ENCODE results near the gene ACAP3. TPM values are rescaled to one million over a fixed set of nuclear protein-coding genes. Genes with fewer than 3 reads are reported as not detected.
A peak's percentile ranks its signal among the peaks of the same experiment; 100 is the strongest.

ACAP3 gene
- total RNA-seq, 1 experiment from 2014 or later = 42.2 TPM

DNA sequence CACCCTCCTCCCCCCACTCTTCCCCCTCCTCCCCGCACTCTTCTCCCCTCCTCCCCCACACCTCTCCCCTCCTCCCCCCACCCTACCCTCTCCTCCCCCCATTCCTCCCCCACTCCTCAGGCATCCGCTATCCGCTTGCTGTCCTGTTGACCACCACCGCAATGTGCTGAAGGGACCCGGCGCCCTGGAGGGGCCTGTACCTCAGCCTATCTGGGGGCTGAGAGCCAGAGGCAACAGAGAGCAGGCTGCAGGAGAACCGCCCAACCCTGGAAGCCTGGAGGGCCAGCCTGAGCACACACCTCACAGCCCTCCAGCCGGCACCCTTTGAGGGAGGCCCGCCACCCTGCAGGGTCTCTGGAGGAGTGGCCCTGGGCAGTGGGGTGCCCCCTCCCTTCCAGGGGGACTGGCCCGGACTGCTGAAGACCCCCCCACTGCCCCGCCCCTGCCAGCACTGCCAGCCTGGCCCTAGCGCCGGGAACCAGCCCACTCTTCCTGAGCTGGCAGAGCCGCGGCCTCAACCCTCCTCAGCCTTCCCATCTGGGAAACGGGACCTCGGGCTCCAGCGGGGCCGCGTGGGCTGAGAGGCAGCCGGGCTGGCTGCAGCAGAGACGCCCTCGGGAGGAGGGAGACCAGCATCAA is 62.4 kb downstream of the ACAP3 start:
- TF ChIP-seq ZNF263 (CRISPR knock-in tag; IDR thresholded peaks at IDR 0.05; ENCODE audit: low read depth) = 0 out of 2 replicates have a peak, but pooled peaks have one; percentile 17
- no peak for TF ChIP-seq GABPB1 (CRISPR knock-in tag; IDR thresholded peaks at IDR 0.05)
- Mint-ChIP-seq H3K4me1 (no peaks in the 10 kb centered on the region), H3K27me3 (ENCODE audit: low read depth) (no peaks in the 10 kb centered on the region), H3K27ac (no peak overlapping the region), H3K4me3 (no peak overlapping the region), H3K36me3 (no peaks in the 10 kb centered on the region), H3K9me3 (no peaks in the 10 kb centered on the region)
- ChIA-PET POLR2A (no interaction called here), CTCF (interaction anchor here (2.1 kb wide), 1 partner anchor 47 kb away, joined by 9 read pairs; no protein-coding TSS in a partner anchor)
- DNase-seq (ENCODE audit: low spot score) (no peak), ATAC-seq (no peak)

DNA sequence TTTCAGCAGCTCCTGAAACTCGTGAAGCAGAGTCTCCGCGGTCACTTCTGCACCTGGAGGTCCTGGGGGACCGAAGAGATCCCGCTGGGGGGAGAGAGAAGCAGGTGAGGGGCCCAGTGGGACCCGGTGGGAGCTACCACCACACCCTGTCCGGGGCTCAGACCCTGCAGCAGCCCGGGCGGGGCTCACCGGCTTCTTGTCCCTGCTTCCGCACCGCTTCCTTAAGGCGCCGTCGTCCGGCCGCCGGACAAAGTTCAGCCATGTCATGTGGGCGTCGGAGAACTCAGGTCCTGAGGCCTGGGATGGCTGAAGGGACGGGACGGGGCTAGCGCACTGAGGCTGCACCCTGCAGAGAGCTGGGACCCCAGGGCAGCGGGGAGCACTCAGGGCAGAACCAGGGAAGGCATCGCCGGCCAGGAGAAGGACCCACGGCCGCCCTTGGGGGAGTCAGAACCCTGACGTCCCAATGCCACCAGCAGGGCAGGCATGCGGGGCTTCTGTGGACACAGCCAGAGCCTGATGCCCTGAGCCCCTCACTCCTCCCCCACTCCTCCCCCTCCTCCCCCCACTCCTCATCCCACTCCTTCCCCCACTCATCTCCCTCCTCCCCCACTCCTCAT is 63.4 kb downstream of the ACAP3 start:
- ATAC-seq (no peak), DNase-seq (ENCODE audit: low spot score) (no peak)
- Mint-ChIP-seq H3K4me3 (no peak overlapping the region), H3K4me1 (no peaks in the 10 kb centered on the region), H3K9me3 (no peaks in the 10 kb centered on the region), H3K27me3 (ENCODE audit: low read depth) (no peaks in the 10 kb centered on the region), H3K36me3 (no peaks in the 10 kb centered on the region), H3K27ac (no peak overlapping the region)
- TF ChIP-seq, protein P1, sequence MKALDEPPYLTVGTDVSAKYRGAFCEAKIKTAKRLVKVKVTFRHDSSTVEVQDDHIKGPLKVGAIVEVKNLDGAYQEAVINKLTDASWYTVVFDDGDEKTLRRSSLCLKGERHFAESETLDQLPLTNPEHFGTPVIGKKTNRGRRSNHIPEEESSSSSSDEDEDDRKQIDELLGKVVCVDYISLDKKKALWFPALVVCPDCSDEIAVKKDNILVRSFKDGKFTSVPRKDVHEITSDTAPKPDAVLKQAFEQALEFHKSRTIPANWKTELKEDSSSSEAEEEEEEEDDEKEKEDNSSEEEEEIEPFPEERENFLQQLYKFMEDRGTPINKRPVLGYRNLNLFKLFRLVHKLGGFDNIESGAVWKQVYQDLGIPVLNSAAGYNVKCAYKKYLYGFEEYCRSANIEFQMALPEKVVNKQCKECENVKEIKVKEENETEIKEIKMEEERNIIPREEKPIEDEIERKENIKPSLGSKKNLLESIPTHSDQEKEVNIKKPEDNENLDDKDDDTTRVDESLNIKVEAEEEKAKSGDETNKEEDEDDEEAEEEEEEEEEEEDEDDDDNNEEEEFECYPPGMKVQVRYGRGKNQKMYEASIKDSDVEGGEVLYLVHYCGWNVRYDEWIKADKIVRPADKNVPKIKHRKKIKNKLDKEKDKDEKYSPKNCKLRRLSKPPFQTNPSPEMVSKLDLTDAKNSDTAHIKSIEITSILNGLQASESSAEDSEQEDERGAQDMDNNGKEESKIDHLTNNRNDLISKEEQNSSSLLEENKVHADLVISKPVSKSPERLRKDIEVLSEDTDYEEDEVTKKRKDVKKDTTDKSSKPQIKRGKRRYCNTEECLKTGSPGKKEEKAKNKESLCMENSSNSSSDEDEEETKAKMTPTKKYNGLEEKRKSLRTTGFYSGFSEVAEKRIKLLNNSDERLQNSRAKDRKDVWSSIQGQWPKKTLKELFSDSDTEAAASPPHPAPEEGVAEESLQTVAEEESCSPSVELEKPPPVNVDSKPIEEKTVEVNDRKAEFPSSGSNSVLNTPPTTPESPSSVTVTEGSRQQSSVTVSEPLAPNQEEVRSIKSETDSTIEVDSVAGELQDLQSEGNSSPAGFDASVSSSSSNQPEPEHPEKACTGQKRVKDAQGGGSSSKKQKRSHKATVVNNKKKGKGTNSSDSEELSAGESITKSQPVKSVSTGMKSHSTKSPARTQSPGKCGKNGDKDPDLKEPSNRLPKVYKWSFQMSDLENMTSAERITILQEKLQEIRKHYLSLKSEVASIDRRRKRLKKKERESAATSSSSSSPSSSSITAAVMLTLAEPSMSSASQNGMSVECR (CRISPR knock-in tag; IDR thresholded peaks at IDR 0.05; ENCODE audit: borderline replicate concordance) = no peak
- ChIA-PET CTCF (interaction anchor here (0.8 kb wide), 1 partner anchor 48 kb away, joined by 3 read pairs; no protein-coding TSS in a partner anchor), POLR2A (no interaction called here)

DNA sequence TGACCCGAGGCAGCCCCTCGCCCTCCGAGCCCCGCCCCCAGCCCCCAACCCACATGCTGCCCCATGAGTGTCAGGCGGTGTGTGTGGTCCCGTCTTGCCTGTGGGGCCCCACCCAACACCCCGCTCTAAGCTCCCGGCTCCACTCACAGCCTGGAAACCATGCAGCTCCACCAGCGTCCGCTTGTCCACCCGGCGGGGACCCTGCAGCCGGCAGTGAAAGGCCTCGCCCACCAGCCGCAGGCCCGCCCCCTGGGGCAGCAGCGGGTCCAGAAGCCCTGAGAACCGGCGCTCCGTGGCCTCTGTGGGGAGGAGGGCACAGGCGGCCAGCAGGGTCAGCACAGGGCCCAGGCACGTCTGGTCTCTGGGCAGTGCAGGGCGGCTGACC is 63.9 kb downstream of the ACAP3 start:
- no peak for DNase-seq (ENCODE audit: low spot score)
- H3K27ac Mint-ChIP-seq = no peak overlapping the region
- H3K4me3 Mint-ChIP-seq = no peak overlapping the region
- H3K4me1 Mint-ChIP-seq = no peaks in the 10 kb centered on the region
- no peaks in the 10 kb centered on the region for H3K36me3 Mint-ChIP-seq
- ChIA-PET POLR2A (no interaction called here), CTCF (interaction anchor here (0.8 kb wide), 1 partner anchor 48 kb away, joined by 3 read pairs; no protein-coding TSS in a partner anchor)
- H3K27me3 Mint-ChIP-seq (ENCODE audit: low read depth) = no peaks in the 10 kb centered on the region
- H3K9me3 Mint-ChIP-seq = no peaks in the 10 kb centered on the region
- ATAC-seq = no peak
- TF ChIP-seq, protein P2, sequence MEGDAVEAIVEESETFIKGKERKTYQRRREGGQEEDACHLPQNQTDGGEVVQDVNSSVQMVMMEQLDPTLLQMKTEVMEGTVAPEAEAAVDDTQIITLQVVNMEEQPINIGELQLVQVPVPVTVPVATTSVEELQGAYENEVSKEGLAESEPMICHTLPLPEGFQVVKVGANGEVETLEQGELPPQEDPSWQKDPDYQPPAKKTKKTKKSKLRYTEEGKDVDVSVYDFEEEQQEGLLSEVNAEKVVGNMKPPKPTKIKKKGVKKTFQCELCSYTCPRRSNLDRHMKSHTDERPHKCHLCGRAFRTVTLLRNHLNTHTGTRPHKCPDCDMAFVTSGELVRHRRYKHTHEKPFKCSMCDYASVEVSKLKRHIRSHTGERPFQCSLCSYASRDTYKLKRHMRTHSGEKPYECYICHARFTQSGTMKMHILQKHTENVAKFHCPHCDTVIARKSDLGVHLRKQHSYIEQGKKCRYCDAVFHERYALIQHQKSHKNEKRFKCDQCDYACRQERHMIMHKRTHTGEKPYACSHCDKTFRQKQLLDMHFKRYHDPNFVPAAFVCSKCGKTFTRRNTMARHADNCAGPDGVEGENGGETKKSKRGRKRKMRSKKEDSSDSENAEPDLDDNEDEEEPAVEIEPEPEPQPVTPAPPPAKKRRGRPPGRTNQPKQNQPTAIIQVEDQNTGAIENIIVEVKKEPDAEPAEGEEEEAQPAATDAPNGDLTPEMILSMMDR (IDR thresholded peaks at IDR 0.05) = no peak
- TF ChIP-seq ZNF423 (CRISPR knock-in tag; IDR thresholded peaks at IDR 0.05) = no peak
- TF ChIP-seq TEAD4 (CRISPR knock-in tag; IDR thresholded peaks at IDR 0.05) = no peak
- TF ChIP-seq GRHL2 (CRISPR knock-in tag; IDR thresholded peaks at IDR 0.05; ENCODE audit: insufficient replicate concordance, severe bottlenecking) = no peak
- TF ChIP-seq, protein P3, sequence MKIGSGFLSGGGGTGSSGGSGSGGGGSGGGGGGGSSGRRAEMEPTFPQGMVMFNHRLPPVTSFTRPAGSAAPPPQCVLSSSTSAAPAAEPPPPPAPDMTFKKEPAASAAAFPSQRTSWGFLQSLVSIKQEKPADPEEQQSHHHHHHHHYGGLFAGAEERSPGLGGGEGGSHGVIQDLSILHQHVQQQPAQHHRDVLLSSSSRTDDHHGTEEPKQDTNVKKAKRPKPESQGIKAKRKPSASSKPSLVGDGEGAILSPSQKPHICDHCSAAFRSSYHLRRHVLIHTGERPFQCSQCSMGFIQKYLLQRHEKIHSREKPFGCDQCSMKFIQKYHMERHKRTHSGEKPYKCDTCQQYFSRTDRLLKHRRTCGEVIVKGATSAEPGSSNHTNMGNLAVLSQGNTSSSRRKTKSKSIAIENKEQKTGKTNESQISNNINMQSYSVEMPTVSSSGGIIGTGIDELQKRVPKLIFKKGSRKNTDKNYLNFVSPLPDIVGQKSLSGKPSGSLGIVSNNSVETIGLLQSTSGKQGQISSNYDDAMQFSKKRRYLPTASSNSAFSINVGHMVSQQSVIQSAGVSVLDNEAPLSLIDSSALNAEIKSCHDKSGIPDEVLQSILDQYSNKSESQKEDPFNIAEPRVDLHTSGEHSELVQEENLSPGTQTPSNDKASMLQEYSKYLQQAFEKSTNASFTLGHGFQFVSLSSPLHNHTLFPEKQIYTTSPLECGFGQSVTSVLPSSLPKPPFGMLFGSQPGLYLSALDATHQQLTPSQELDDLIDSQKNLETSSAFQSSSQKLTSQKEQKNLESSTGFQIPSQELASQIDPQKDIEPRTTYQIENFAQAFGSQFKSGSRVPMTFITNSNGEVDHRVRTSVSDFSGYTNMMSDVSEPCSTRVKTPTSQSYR (CRISPR knock-in tag; IDR thresholded peaks at IDR 0.05) = no peak
- TF ChIP-seq, protein P4, sequence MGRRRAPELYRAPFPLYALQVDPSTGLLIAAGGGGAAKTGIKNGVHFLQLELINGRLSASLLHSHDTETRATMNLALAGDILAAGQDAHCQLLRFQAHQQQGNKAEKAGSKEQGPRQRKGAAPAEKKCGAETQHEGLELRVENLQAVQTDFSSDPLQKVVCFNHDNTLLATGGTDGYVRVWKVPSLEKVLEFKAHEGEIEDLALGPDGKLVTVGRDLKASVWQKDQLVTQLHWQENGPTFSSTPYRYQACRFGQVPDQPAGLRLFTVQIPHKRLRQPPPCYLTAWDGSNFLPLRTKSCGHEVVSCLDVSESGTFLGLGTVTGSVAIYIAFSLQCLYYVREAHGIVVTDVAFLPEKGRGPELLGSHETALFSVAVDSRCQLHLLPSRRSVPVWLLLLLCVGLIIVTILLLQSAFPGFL (CRISPR knock-in tag; IDR thresholded peaks at IDR 0.05; ENCODE audit: borderline replicate concordance) = no peak
- no peak for TF ChIP-seq JUN (CRISPR knock-in tag; IDR thresholded peaks at IDR 0.05)
- TF ChIP-seq, protein P5, sequence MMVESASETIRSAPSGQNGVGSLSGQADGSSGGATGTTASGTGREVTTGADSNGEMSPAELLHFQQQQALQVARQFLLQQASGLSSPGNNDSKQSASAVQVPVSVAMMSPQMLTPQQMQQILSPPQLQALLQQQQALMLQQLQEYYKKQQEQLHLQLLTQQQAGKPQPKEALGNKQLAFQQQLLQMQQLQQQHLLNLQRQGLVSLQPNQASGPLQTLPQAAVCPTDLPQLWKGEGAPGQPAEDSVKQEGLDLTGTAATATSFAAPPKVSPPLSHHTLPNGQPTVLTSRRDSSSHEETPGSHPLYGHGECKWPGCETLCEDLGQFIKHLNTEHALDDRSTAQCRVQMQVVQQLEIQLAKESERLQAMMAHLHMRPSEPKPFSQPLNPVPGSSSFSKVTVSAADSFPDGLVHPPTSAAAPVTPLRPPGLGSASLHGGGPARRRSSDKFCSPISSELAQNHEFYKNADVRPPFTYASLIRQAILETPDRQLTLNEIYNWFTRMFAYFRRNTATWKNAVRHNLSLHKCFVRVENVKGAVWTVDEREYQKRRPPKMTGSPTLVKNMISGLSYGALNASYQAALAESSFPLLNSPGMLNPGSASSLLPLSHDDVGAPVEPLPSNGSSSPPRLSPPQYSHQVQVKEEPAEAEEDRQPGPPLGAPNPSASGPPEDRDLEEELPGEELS (CRISPR knock-in tag; IDR thresholded peaks at IDR 0.05) = no peak
- TF ChIP-seq, protein P6, sequence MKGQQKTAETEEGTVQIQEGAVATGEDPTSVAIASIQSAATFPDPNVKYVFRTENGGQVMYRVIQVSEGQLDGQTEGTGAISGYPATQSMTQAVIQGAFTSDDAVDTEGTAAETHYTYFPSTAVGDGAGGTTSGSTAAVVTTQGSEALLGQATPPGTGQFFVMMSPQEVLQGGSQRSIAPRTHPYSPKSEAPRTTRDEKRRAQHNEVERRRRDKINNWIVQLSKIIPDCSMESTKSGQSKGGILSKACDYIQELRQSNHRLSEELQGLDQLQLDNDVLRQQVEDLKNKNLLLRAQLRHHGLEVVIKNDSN (CRISPR knock-in tag; IDR thresholded peaks at IDR 0.05) = no peak
- TF ChIP-seq SP1 (CRISPR knock-in tag; conservative IDR thresholded peaks at IDR 0.05) = no peak
- no peak for TF ChIP-seq CREM (CRISPR knock-in tag; IDR thresholded peaks at IDR 0.05)

Data from WTC11 (cell line).